ENCODE data around the gene MT1G.

MT1G gene

DNA sequence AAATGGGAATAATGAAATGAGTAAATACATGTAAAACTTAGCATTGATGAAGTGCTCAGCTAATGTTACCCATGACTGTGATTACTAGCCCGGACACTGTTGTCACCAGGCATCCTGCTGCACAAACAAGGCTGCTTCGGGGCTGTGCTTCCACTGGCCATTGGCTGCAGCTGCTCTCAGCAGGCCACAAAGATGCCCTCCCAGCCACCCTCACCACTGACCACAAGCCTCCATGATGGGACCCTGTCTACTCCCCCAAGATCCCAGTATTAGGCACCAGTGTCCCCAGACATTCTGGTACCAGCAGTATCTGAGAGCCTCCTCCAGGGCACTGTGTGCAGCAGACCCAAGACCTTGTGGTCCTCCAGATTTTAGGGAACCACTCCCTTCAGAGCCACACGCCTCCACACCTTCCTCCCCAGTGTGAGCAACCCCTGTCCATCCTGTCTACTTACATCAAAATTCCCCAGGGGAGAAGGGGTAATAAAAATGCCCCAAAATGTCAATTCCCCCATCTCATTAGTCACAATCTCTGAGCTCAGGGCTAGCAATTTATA lies 42.4 kb upstream of the MT1G start:
- H3K27me3 Mint-ChIP-seq (ENCODE audit: low read depth, poor library complexity), result peaks cover 48% of the 10 kb centered on the region
- no peaks in the 10 kb centered on the region for H3K36me3 Mint-ChIP-seq (ENCODE audit: low read depth)
- TF ChIP-seq CTCF (IDR thresholded peaks at IDR 0.05), result no peak
- peaks cover 5% of the 10 kb centered on the region for H3K9me3 Mint-ChIP-seq
- no peaks in the 10 kb centered on the region for H3K4me1 Mint-ChIP-seq
- no peak for DNase-seq
- no peak overlapping the region for H3K27ac Mint-ChIP-seq
- H3K4me3 Mint-ChIP-seq, result no peak overlapping the region

DNA sequence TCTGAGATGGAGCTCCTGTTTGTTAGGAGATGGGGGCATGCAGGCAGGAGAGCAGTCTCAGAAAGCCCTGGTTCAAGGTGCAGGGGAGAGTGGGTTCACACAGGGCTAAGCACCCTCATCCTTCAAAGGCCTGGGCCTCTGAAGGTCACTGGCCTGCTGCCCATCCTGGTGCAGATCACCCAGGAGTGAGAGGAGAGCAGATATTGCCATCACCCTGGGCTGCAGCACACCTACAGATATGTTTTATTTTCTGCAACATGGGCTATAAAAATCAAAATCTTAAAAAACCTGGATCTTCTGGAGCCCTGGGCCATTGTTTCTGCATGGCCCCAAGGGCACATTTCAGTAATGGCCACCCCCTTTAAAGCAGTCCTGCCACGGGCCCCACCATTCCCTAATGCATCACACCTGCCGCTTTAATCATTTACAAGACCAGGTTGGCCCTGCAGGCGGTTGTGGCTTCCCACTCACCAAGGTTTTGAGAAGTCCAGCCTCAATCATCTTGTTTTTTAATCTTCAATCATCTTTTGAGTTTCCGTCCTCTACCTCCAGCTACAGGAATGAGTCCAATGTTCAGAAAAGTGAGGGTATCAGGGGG lies 41.7 kb upstream of the MT1G start:
- peaks cover 5% of the 10 kb centered on the region for H3K9me3 Mint-ChIP-seq
- H3K4me3 Mint-ChIP-seq, result no peak overlapping the region
- H3K4me1 Mint-ChIP-seq, result no peaks in the 10 kb centered on the region
- TF ChIP-seq CTCF (IDR thresholded peaks at IDR 0.05), result no peak
- H3K27me3 Mint-ChIP-seq (ENCODE audit: low read depth, poor library complexity), result peaks cover 53% of the 10 kb centered on the region
- no peak for DNase-seq
- H3K36me3 Mint-ChIP-seq (ENCODE audit: low read depth), result no peaks in the 10 kb centered on the region
- H3K27ac Mint-ChIP-seq, result no peak overlapping the region

DNA sequence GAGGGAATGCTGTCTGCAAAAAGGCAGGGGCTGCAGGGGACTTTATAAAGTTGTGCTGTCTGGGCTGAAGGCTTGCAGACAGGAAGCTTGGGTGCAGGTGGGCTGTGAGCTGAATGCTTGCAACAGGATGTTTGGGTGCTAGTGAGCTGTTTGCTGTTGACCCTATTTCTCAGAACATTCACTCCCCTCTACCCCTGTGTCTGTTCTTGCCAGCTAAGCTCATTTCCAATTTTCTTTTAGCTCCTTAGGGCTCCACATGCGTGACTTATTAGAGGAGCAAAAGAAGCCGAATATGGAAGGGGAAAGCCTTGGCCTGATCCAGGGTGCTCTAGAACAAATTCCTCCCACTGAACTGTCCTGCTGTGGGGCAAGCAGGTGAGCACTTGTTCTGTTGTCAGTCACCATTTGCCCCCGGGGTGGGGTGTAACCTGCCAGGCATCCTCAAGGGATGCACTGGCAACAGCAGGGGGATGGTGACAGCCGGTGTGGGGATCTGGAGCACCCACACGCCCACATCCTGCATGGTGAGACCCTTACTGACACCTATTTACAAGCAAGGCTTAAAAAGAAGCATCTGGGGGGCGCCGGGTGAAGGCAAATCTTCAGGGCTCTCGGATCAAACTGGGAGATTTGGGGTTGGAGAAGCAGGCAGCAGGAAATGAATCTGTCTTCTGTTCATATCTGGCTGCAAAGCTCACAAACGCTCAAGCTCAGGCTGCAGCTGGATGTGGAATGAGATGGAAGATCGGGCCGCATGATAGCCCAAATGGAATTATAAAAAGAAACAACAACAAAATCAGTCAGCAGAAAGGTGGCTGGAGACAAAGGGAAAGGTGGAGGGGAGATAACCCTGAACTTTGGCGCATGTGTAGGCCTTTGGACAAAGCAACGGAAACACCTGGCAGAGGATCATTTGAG lies 40.9 kb upstream of the MT1G start:
- Mint-ChIP-seq H3K27me3 (ENCODE audit: low read depth, poor library complexity) (peaks cover 53% of the 10 kb centered on the region), H3K27ac (no peak overlapping the region), H3K9me3 (peaks cover 5% of the 10 kb centered on the region), H3K36me3 (ENCODE audit: low read depth) (no peaks in the 10 kb centered on the region), H3K4me1 (no peaks in the 10 kb centered on the region), H3K4me3 (no peak overlapping the region)
- no peak for DNase-seq
- TF ChIP-seq CTCF (IDR thresholded peaks at IDR 0.05), result no peak

DNA sequence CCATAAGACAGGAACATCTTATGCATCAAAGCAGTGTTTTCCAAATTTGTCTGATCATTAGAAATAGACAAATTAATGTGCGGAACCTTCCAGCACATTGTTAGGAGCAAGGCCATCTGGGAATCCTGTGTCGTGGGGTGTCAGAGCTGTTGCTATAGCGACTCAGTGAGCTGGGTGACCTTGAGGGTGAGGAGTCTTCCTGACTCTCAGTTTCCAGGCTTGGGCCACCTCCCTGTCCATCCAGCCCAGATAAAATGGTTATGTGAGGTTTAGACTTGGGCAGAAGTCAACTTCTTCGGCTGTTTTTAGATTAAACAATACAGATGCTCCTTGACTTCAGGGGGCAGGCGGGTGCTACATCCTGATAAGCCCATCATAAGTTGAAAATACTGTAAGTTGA lies 35.0 kb upstream of the MT1G start:
- H3K36me3 Mint-ChIP-seq (ENCODE audit: low read depth), result no peaks in the 10 kb centered on the region

DNA sequence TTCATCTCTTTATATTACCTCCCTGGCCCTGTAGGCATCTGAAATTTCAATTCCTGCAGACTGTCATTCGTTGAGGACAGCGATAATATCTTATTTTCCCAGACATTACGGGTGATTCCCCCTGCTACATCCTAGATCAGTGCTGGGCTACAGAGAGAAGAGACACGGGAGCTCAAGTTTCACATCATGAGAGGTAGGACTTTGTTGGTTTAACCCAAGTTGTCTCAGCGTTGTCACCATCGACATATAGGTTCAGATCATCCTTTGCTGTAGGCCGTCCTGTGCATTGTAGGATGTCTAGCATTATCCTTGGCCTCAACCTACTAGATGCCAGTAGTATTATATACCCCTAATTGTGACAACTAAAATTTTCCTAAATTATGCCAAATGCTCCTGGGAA lies 33.7 kb upstream of the MT1G start:
- peaks cover 13% of the 10 kb centered on the region for H3K9me3 Mint-ChIP-seq
- DNase-seq, result no peak
- TF ChIP-seq CTCF (IDR thresholded peaks at IDR 0.05), result no peak

More for the DNA sequence above, 35.0 kb upstream of the MT1G start:
- H3K4me1 Mint-ChIP-seq, result peaks cover 11% of the 10 kb centered on the region
- no peak for TF ChIP-seq CTCF (IDR thresholded peaks at IDR 0.05)
- no peak overlapping the region for H3K4me3 Mint-ChIP-seq
- no peak for DNase-seq
- no peak overlapping the region for H3K27ac Mint-ChIP-seq
- peaks cover 27% of the 10 kb centered on the region for H3K27me3 Mint-ChIP-seq (ENCODE audit: low read depth, poor library complexity)
- H3K9me3 Mint-ChIP-seq, result peaks cover 2% of the 10 kb centered on the region

More for the DNA sequence above, 33.7 kb upstream of the MT1G start:
- Mint-ChIP-seq H3K27me3 (ENCODE audit: low read depth, poor library complexity) (peaks cover 27% of the 10 kb centered on the region), H3K27ac (peak overlapping the region; percentile 39), H3K4me1 (peaks cover 11% of the 10 kb centered on the region), H3K36me3 (ENCODE audit: low read depth) (no peaks in the 10 kb centered on the region), H3K4me3 (no peak overlapping the region)

All from nephron progenitor cell (in vitro differentiated cells).